HepG2 (cell line): ENCODE results near the gene KIF2C. TPM values are rescaled to one million over a fixed set of nuclear protein-coding genes. Genes with fewer than 3 reads are reported as not detected.
A peak's percentile ranks its signal among the peaks of the same experiment; 100 is the strongest.

ENCODE experiments used
- ARNTL ChIP-seq: sonication (generic); formaldehyde crosslinking; IDR thresholded peaks from 2 replicates; pipeline ENCODE4 v1.4.0; 2020; ENCODE audit warnings: mild to moderate bottlenecking, missing genetic modification reagents
- HOXD1 ChIP-seq: sonication (generic); formaldehyde crosslinking; IDR thresholded peaks from 2 replicates; pipeline ENCODE4 v1.5.0; 2020; ENCODE audit warnings: missing genetic modification reagents
- MTF1 ChIP-seq: sonication (generic); formaldehyde crosslinking; IDR thresholded peaks from 2 replicates; pipeline ENCODE4 v1.5.0; 2020; ENCODE audit warnings: missing genetic modification reagents
- ZNF235 ChIP-seq: sonication (generic); formaldehyde crosslinking; IDR thresholded peaks from 2 replicates; pipeline ENCODE4 v1.8.1; 2023; ENCODE audit warnings: mild to moderate bottlenecking, missing genetic modification reagents, borderline replicate concordance
- ZNF30 ChIP-seq: sonication (generic); formaldehyde crosslinking; IDR thresholded peaks from 2 replicates; pipeline ENCODE4 v1.5.0; 2020; ENCODE audit warnings: mild to moderate bottlenecking, missing genetic modification reagents
- ZNF331 ChIP-seq: sonication (generic); formaldehyde crosslinking; IDR thresholded peaks from 2 replicates; pipeline ENCODE4 v1.4.0; 2020; ENCODE audit warnings: missing genetic modification reagents
- ZNF546 ChIP-seq: sonication (generic); formaldehyde crosslinking; conservative IDR thresholded peaks from 2 replicates; pipeline ENCODE4 v1.8.1; 2023; ENCODE audit warnings: mild to moderate bottlenecking, missing genetic modification reagents
- ZNF720 ChIP-seq: sonication (generic); formaldehyde crosslinking; IDR thresholded peaks from 2 replicates; pipeline ENCODE4 v1.4.0; 2020; ENCODE audit warnings: missing genetic modification reagents
- ZNF724P ChIP-seq: sonication (generic); formaldehyde crosslinking; IDR thresholded peaks from 2 replicates; pipeline ENCODE4 v1.8.0; 2022; ENCODE audit warnings: missing genetic modification reagents, borderline replicate concordance
- polyA plus RNA-seq, 8 experiments: library from polyadenylated mRNA; depleted of rRNA in 3 of 8; stranded (reverse) in 7 of 8; unstranded in 1 of 8; fragments of >200 nt; fragmentation: Illumina TruSeq in 4 of 8; extraction: Trizol in 4 of 8; gene quantifications; 2 replicates each; pipeline versions ENCODE4 v1.2.1 to v1.2.3, GENCODE V29; 2011 to 2016; ENCODE audit warnings: low read depth in 4 of 8, missing spikeins in 1 of 8, mixed read lengths in 1 of 8; ENCODE audit not compliant: insufficient read depth in 1 of 8
- total RNA-seq, 5 experiments: library from RNA; depleted of rRNA; stranded (reverse); fragments of >200 nt; fragmentation: Illumina TruSeq; extraction: Trizol; gene quantifications; 2 replicates each; pipeline ENCODE4 v1.2.3, GENCODE V29; 2016; ENCODE audit warnings: low read depth in 1 of 5
- TF ChIP-seq, protein P1 (sequence below): sonication (generic); formaldehyde crosslinking; IDR thresholded peaks from 2 replicates; pipeline ENCODE4 v1.4.0; 2020; ENCODE audit warnings: mild to moderate bottlenecking, missing genetic modification reagents
- TF ChIP-seq, protein P2 (sequence below): sonication (generic); formaldehyde crosslinking; IDR thresholded peaks from 2 replicates; pipeline ENCODE4 v1.5.1; 2020; ENCODE audit warnings: mild to moderate bottlenecking, missing genetic modification reagents, borderline replicate concordance
- TF ChIP-seq, protein P3 (sequence below): sonication (generic); formaldehyde crosslinking; IDR thresholded peaks from 2 replicates; pipeline ENCODE4 v1.5.0; 2020; ENCODE audit warnings: mild to moderate bottlenecking, missing genetic modification reagents, borderline replicate concordance
- TF ChIP-seq, protein P4 (sequence below): IDR thresholded peaks from 2 replicates; pipeline ENCODE4 v1.6.1; 2016; ENCODE audit warnings: control low read depth

KIF2C gene
- total and polyA plus RNA-seq, 2 of the 13 experiments (the other 11 are each of a cell fraction or from before 2014, with no cell fraction given) = 29.7 to 53.7 TPM

DNA sequence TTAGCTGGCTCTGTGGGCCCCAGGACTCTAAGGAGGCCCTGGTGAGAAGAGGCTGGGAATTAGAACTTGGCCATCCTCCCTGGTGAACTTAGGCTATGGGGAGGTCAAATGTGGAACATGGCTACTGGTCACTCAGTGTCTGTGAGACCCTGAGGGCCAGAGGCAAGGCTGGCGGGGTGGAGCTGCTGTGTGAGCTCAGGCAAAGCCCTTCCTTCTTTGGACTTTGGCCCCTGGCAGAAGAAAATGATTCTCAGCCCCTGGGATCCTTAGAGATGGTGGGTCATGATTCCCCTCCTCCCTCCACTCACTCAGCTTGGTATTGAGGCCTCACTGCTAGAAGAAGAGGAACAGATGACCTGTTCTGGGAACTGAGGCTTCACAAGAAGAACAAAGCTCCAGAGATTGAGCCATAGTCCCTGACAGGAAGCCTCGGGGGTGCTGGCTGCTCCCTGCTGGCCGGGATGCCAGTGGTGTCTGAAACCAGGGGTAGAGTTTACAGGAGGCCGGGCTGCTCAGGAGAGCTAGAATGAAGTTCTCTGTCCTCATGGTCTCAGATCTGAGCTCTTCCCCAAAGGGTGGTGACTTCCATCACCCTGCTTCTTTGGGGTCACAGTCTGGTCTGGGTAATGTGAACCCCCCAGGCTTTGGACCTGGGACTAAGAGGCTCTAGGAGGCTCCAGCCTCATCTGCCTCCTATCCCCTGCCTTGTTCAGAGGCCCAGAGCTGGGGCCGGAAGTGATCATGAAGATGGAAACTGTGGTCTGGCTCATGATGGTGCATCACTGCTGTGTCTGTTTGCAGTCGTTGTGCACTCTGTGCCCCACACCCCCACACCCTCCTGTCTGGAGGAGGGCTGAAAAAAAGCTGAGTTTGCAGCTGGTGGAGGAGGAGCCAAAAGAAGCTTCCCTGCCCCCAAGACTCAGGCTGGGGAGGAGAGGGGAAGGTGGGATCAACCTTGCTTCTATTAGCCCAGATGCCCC lies 69.6 kb downstream of the KIF2C start (continued):
- TF ChIP-seq, protein P1, sequence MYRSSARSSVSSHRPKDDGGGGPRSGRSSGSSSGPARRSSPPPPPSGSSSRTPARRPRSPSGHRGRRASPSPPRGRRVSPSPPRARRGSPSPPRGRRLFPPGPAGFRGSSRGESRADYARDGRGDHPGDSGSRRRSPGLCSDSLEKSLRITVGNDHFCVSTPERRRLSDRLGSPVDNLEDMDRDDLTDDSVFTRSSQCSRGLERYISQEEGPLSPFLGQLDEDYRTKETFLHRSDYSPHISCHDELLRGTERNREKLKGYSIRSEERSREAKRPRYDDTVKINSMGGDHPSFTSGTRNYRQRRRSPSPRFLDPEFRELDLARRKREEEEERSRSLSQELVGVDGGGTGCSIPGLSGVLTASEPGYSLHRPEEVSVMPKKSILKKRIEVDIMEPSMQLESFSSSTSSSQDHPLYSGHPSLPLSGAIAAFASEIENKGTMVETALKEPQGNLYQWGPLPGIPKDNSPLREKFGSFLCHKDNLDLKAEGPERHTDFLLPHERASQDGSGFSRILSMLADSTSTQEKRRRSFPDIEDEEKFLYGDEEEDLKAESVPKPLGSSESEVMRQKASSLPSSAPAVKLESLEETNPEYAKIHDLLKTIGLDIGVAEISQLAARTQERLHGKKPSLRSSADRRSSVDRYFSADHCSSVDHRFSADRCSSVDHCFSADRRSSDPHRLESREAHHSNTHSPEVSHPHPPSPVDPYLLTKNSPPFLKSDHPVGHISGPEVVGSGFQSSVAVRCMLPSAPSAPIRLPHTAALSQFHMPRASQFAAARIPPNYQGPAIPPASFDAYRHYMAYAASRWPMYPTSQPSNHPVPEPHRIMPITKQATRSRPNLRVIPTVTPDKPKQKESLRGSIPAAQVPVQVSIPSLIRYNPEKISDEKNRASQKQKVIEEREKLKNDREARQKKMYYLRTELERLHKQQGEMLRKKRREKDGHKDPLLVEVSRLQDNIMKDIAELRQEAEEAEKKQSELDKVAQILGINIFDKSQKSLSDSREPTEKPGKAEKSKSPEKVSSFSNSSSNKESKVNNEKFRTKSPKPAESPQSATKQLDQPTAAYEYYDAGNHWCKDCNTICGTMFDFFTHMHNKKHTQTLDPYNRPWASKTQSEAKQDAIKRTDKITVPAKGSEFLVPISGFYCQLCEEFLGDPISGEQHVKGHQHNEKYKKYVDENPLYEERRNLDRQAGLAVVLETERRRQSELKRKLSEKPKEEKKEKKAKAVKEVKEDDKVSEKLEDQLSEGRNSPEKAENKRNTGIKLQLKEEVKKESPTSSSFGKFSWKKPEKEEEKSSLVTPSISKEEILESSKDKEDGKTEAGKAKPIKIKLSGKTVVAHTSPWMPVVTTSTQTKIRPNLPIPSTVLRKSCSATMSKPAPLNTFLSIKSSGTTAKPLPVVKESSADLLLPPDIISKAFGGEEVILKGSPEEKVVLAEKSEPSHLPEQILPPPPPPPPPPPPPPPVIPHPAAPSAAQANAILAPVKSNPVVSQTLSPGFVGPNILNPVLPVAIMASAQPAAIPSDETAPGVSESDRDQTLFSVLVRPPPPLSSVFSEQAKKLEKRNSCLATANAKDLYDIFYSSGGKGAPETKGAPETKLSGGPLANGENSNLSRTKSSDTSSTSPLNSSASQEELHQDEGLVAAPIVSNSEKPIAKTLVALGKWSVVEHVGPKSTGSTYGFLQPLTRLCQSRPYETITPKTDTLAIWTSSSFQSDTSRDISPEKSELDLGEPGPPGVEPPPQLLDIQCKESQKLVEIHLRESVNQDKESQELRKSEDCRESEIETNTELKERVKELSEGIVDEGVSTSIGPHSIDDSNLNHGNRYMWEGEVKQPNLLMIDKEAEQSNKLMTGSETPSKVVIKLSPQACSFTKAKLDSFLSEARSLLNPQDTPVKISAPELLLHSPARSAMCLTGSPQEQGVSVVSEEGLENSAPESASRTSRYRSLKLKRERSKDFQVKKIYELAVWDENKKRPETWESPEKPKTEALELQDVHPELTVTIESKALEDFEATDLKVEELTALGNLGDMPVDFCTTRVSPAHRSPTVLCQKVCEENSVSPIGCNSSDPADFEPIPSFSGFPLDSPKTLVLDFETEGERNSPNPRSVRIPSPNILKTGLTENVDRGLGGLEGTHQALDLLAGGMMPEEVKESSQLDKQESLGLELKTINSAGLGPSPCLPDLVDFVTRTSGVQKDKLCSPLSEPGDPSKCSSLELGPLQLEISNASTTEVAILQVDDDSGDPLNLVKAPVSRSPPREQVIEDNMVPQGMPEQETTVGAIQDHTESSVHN (CRISPR knock-in tag) = no peak
- TF ChIP-seq MTF1 = no peak
- no peak for TF ChIP-seq HOXD1 (CRISPR knock-in tag)
- TF ChIP-seq, protein P2, sequence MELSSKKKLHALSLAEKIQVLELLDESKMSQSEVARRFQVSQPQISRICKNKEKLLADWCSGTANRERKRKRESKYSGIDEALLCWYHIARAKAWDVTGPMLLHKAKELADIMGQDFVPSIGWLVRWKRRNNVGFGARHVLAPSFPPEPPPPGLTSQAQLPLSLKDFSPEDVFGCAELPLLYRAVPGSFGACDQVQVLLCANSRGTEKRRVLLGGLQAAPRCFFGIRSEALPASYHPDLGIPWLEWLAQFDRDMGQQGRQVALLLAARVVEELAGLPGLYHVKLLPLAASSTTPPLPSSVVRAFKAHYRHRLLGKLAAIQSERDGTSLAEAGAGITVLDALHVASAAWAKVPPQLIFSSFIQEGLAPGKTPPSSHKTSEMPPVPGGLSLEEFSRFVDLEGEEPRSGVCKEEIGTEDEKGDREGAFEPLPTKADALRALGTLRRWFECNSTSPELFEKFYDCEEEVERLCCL = no peak
- TF ChIP-seq, protein P3, sequence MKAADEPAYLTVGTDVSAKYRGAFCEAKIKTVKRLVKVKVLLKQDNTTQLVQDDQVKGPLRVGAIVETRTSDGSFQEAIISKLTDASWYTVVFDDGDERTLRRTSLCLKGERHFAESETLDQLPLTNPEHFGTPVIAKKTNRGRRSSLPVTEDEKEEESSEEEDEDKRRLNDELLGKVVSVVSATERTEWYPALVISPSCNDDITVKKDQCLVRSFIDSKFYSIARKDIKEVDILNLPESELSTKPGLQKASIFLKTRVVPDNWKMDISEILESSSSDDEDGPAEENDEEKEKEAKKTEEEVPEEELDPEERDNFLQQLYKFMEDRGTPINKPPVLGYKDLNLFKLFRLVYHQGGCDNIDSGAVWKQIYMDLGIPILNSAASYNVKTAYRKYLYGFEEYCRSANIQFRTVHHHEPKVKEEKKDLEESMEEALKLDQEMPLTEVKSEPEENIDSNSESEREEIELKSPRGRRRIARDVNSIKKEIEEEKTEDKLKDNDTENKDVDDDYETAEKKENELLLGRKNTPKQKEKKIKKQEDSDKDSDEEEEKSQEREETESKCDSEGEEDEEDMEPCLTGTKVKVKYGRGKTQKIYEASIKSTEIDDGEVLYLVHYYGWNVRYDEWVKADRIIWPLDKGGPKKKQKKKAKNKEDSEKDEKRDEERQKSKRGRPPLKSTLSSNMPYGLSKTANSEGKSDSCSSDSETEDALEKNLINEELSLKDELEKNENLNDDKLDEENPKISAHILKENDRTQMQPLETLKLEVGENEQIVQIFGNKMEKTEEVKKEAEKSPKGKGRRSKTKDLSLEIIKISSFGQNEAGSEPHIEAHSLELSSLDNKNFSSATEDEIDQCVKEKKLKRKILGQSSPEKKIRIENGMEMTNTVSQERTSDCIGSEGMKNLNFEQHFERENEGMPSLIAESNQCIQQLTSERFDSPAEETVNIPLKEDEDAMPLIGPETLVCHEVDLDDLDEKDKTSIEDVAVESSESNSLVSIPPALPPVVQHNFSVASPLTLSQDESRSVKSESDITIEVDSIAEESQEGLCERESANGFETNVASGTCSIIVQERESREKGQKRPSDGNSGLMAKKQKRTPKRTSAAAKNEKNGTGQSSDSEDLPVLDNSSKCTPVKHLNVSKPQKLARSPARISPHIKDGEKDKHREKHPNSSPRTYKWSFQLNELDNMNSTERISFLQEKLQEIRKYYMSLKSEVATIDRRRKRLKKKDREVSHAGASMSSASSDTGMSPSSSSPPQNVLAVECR (CRISPR knock-in tag) = no peak
- TF ChIP-seq ZNF546 (CRISPR knock-in tag) = no peak
- no peak for TF ChIP-seq ZNF724P
- peak; percentile 24; the same call in 1 of the 2 replicates for TF ChIP-seq ZNF331 (CRISPR knock-in tag)
- TF ChIP-seq ZNF235 (CRISPR knock-in tag) = no peak
- TF ChIP-seq, protein P4, sequence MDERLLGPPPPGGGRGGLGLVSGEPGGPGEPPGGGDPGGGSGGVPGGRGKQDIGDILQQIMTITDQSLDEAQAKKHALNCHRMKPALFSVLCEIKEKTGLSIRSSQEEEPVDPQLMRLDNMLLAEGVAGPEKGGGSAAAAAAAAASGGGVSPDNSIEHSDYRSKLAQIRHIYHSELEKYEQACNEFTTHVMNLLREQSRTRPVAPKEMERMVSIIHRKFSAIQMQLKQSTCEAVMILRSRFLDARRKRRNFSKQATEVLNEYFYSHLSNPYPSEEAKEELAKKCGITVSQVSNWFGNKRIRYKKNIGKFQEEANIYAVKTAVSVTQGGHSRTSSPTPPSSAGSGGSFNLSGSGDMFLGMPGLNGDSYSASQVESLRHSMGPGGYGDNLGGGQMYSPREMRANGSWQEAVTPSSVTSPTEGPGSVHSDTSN (CRISPR knock-in tag) = no peak
- TF ChIP-seq ZNF720 (CRISPR knock-in tag) = no peak
- no peak; the same call in 1 of the 2 replicates for TF ChIP-seq ARNTL (CRISPR knock-in tag)
- no peak for TF ChIP-seq ZNF30
